C4-2B (cell line): Measurements from ENCODE around the gene PTGIR.

Experiments
- ZFX ChIP-seq: fragments of 450-650 bp; IDR thresholded peaks from 2 replicates; pipeline ENCODE4 v1.6.1; 2017
- TF ChIP-seq, protein P1 (sequence below): fragments of 450-650 bp; conservative IDR thresholded peaks from 2 replicates; pipeline ENCODE4 v1.5.1; 2017; ENCODE audit warnings: mild to moderate bottlenecking

DNA sequence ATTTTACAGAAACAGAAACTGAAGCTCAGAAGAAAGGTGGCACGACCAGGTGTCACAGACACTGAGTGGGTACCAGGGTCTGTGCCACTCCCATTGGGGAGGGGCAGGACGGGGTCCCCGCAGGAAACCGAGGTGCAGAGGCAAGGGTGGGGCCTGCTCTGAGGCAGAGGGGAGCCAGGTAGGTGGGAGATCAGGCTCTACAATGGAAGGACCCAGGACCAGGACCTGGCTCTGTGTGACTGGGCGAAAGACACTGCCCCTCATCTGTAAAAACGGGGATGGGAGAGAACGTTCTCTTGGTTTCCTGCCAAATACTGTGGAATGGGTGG, 2.8 kb downstream of the PTGIR start:
- TF ChIP-seq, protein P1, sequence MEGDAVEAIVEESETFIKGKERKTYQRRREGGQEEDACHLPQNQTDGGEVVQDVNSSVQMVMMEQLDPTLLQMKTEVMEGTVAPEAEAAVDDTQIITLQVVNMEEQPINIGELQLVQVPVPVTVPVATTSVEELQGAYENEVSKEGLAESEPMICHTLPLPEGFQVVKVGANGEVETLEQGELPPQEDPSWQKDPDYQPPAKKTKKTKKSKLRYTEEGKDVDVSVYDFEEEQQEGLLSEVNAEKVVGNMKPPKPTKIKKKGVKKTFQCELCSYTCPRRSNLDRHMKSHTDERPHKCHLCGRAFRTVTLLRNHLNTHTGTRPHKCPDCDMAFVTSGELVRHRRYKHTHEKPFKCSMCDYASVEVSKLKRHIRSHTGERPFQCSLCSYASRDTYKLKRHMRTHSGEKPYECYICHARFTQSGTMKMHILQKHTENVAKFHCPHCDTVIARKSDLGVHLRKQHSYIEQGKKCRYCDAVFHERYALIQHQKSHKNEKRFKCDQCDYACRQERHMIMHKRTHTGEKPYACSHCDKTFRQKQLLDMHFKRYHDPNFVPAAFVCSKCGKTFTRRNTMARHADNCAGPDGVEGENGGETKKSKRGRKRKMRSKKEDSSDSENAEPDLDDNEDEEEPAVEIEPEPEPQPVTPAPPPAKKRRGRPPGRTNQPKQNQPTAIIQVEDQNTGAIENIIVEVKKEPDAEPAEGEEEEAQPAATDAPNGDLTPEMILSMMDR = no peak
- no peak for TF ChIP-seq ZFX
